GM12801 (cell line): ENCODE results near the gene JDP2.

Experiments used
- TF ChIP-seq, protein P1 (sequence below): IDR thresholded peaks from one replicate; pipeline ENCODE4 v1.5.1; 2011; ENCODE audit warnings: control low read depth; ENCODE audit not compliant: insufficient read length; ENCODE audit errors: extremely low read depth

Gene JDP2

DNA sequence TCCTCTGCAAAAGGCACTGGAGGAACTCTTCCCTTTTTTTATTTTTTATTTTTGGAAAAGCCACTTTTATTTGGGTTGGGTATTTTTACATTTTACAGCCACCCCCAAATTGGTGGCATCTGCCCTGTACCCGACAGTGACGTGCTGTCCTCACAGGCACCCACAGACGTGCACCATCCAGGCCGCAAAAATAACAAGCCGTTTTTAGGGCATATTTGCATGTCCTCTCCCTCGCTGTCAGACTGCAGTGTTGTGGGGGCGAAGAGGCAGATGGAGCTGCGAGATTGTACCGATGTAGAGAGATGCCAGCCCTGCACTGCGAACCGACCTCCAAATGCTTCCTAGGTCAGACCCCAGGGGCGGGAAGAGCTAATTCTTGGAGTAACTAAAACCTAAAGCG is 12.2 kb downstream of the JDP2 start:
- TF ChIP-seq, protein P1, sequence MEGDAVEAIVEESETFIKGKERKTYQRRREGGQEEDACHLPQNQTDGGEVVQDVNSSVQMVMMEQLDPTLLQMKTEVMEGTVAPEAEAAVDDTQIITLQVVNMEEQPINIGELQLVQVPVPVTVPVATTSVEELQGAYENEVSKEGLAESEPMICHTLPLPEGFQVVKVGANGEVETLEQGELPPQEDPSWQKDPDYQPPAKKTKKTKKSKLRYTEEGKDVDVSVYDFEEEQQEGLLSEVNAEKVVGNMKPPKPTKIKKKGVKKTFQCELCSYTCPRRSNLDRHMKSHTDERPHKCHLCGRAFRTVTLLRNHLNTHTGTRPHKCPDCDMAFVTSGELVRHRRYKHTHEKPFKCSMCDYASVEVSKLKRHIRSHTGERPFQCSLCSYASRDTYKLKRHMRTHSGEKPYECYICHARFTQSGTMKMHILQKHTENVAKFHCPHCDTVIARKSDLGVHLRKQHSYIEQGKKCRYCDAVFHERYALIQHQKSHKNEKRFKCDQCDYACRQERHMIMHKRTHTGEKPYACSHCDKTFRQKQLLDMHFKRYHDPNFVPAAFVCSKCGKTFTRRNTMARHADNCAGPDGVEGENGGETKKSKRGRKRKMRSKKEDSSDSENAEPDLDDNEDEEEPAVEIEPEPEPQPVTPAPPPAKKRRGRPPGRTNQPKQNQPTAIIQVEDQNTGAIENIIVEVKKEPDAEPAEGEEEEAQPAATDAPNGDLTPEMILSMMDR, result no peak

DNA sequence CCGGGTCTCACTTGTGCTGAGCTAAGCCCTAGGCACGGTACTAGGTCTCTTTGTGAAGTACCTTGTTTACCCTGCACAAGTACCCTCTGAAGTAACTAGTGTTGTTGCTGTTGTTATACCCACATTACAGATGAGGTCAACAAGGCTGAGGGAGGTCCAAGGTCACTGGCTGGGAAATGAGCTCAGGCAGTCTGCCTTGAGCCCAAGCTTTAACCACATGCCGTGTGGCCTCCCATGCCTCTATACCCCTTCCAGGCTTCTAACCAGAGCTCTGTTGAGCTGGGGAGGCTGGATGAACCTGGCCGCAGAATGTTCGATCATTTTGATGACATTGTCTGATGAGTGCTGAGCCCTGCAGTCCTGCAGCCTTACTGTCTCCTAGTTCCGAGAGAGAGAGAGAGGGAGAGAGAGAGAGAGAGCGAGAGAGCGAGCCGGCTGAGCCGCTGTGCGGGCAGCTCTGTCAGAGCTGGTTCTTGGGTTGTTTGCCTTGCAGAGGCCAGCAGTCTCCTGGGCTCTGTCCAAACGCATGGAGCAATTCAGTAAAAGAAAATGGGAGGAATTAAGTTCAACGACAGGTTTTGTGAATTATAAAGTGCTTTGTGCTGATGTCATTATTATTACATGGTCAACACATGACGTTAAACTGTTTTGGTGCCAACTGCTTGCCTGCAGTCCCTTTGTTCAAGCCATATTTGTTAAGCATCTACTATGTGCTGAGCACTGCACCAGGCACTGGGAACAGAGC is 13.1 kb downstream of the JDP2 start:
- TF ChIP-seq, protein P1, result no peak

DNA sequence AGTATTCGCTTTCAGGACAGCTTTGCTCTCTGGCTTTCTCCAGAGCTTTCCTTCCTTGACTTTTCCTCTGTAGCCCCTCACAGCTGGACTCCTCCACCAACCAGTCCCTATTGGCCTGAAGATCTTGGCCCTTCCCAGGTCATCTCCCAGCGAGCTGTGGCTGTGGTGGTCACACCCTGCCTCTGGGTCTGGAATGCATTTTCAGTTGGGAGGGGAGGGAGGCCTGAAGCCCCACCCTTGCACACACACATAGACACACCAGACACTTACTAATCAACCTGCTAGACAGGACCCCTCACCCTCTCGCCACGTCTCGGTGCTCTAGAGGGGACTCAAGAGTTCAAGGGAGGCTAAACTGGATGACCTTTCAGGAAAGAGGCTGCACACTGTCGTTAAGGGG is 13.9 kb downstream of the JDP2 start:
- TF ChIP-seq, protein P1, result no peak

DNA sequence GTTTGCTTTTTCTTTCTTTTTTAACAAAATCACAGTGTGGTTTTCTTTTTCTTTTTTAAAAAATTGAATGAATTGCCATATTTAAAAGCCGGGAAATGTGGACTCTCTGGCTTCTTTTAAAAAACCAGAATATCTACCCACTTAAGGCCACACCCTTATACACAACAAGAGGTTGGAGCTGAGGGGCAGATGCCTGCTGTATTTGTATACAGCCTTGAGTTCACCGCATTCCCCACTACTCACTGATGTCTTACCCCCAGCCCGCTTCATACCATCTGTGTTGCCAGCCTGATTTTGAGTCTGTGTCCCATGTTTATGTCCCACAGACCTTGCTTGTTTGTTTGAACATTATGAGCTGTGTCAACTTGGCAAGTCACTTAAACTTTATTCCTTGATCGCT is 14.3 kb downstream of the JDP2 start:
- TF ChIP-seq, protein P1, result no peak

DNA sequence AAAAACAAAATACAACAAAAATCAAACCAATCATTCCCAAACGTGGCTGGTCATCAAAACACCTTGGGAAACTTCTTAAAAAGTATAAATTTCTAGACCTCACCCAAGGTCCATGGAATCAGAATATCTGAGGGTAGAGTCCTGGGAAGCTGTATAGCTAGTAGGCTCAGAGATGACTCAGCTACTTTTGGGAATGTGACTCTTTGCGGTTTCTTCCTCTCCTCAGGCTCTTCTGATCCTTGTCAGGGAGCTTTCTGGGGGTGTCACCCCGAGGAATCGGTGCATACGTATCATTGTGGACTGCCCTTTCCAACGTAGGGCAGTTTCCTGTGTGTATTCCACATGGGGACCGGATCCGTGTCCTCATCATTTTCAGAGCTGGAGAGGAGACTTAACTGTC is 14.8 kb downstream of the JDP2 start:
- TF ChIP-seq, protein P1, result no peak

DNA sequence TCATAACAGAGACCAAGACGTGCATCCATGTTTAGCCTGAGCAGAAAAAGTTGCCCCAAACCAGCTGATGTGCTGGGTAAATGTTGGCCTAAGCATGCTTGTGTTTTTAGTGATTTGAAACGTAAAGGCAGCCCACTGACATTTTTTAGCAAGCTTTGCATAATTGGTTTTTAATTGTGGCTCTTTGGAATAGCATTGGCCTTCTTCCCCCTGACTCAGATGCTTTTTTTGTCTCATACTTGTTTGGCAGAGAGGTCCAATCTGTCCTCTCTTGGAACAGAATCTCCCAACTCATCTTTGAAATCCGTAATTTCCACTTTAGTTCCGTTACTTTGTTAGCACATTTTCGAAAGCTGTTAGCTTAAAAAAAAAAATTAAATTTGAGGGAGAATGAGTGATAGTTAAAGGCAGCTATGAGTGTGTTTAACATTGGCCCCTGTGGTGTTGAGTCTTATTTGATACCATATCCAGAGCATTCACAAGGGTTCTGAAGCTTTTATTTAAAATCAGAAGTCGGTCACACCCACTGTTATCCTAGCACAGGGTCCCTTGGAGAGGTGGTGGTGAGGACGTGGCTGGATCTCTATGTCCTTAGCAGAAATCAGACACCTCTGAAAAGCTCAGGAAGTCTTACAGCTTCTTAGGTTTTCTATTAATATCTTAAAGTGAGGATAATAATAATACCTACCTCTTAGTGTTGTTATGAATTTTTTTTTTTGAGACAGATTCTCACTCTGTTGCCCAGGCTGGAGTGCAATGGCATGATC is 15.6 kb downstream of the JDP2 start:
- TF ChIP-seq, protein P1, result no peak

DNA sequence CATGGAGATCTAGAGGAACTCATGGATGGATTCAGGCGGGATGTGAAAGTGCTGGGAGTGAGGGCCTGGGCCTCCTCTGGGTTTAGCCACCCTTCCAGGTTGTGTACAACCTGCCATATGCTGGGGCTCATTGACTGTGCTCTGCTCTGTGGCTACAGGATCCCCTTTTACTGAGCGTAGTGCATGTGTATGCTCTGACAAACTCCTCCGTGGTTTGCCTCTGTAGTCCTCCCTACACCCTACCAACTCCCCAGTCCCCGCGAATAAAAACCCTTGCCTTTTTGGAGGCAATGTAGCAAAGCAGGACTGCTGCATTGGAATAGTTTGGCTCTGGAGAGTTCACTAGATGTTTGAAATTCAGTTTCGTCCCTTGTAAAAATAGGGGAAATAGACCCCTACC is 17.4 kb downstream of the JDP2 start:
- TF ChIP-seq, protein P1, result no peak
